IgD-negative memory B cell (primary cell): ENCODE measurements around the gene AKAP11. TPM values are rescaled to one million over a fixed set of nuclear protein-coding genes. Genes with fewer than 3 reads are reported as not detected.
A peak's percentile ranks its signal among the peaks of the same experiment; 100 is the strongest.

Source experiments
- H3K27ac Mint-ChIP-seq, 3 donors: one replicate each; pipeline ENCODE4 v1.8.0; 2020 to 2022; ENCODE audit warnings: mild to moderate bottlenecking in 3 of 3, mixed read lengths in 3 of 3, moderate library complexity in 1 of 3
- H3K27me3 Mint-ChIP-seq: one replicate; pipeline ENCODE4 v1.8.0; 2021; ENCODE audit warnings: mixed read lengths
- H3K36me3 Mint-ChIP-seq: one replicate; pipeline ENCODE4 v1.8.0; 2020; ENCODE audit warnings: mild to moderate bottlenecking, mixed read lengths
- H3K4me1 Mint-ChIP-seq, 3 donors: one replicate each; pipeline ENCODE4 v1.8.0; 2020 to 2022; ENCODE audit warnings: mixed read lengths in 3 of 3, mild to moderate bottlenecking in 1 of 3
- H3K4me3 Mint-ChIP-seq, 4 donors: one replicate each; pipeline ENCODE4 v1.8.0; 2020 to 2022; ENCODE audit warnings: mild to moderate bottlenecking in 4 of 4, mixed read lengths in 4 of 4, moderate library complexity in 3 of 4
- H3K9me3 Mint-ChIP-seq, 3 donors: one replicate each; pipeline ENCODE4 v1.8.0; 2020 to 2021; ENCODE audit warnings: mixed read lengths in 3 of 3, mild to moderate bottlenecking in 1 of 3
- polyA plus RNA-seq: library from polyadenylated mRNA; unstranded; fragments of 300-500 nt; fragmentation: Illumina TruSeq; gene quantifications from one replicate; pipeline ENCODE4 v1.2.3, GENCODE V29; 2021

Gene AKAP11
- polyA plus RNA-seq, 1 donor from 2014 or later: 6.1 TPM

GRCh38 chr13:42280537-42280936, 8.6 kb downstream of the AKAP11 start:
- peaks cover 36 to 44% (median 39%) of the 10 kb centered on the region in 3 donors for H3K4me1 Mint-ChIP-seq
- peaks cover 6% of the 10 kb centered on the region for H3K36me3 Mint-ChIP-seq
- H3K4me3 Mint-ChIP-seq: no peak overlapping the region
- no peaks in the 10 kb centered on the region for H3K9me3 Mint-ChIP-seq
- no peaks in the 10 kb centered on the region for H3K27me3 Mint-ChIP-seq
- H3K27ac Mint-ChIP-seq: no peak overlapping the region

DNA sequence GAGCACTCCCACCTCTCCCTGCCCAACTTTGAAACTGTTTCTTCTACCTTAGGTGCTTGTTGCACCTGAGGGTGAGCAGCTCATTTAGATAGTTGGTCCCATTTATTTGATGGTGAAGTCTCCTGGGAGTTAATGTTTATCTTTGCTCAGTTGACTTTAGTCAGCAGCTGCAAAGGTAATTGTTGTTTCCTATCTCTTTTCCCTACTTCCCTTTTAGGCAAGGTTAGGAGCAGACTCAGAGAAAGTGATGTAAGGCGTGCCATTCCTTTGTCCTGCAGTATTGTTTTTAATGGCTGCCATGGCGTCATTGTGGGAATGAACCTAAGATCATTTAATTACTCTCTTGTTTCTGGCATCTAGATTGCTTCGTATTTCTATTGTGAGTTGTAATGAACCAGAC, 11.6 kb downstream of the AKAP11 start:
- peaks cover 30 to 32% (median 31%) of the 10 kb centered on the region in 3 donors for H3K4me1 Mint-ChIP-seq

DNA sequence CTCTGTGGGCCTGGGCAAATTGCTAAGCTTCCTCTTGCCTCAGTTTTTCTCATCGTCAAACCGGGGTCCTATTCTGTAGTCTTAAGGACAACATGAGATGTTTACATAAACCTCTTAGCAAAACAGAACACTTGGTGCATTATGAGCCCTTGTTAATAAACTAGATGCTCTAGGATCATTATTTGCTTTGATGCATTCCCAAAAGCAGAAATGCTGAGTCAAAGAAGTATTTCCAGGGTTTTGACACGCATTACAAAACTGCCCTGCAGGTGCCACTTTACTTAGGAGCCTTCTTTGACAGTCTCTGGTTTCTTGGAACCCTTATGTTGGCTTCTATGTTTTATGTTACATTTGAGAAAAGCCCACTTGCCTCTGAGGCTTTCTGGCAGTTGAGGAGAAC, 12.1 kb downstream of the AKAP11 start:
- no peaks in the 10 kb centered on the region for H3K9me3 Mint-ChIP-seq
- peak overlapping the region in 1 of 3 donors; percentile 12 for H3K27ac Mint-ChIP-seq
- H3K4me1 Mint-ChIP-seq: peaks cover 30 to 33% (median 32%) of the 10 kb centered on the region in 3 donors
- peaks cover 6% of the 10 kb centered on the region for H3K36me3 Mint-ChIP-seq
- H3K27me3 Mint-ChIP-seq: no peaks in the 10 kb centered on the region
- peak overlapping the region in 1 of 4 donors; percentile 48 for H3K4me3 Mint-ChIP-seq

More for the DNA sequence above, 11.6 kb downstream of the AKAP11 start:
- H3K4me3 Mint-ChIP-seq: peak overlapping the region in 2 of 4 donors; percentile 48 to 77
- no peaks in the 10 kb centered on the region for H3K9me3 Mint-ChIP-seq
- H3K27ac Mint-ChIP-seq: peak overlapping the region in 2 of 3 donors; percentile 11 to 12
- H3K27me3 Mint-ChIP-seq: no peaks in the 10 kb centered on the region
- peaks cover 6% of the 10 kb centered on the region for H3K36me3 Mint-ChIP-seq

DNA sequence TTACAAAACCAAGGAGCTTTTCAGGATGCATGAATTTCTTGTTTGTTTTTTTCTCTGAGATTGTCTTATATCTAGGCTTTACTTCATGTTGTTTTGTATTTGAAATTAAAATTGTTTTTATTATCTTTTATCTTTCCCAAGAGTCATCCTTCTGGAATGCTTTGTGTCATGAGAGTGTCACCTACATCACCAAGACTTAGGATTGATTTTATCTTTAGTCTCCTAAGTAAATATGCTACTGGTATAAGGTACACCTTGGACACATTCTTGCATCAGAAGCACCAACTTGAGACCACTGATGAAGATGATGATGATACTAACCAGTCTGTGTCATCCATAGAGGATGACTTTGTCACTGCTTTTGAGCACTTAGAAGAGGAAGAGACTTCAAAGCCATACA, 26.4 kb downstream of the AKAP11 start:
- Mint-ChIP-seq H3K4me3 (no peak overlapping the region), H3K9me3 (peaks cover 0 to 2% (median 0%) of the 10 kb centered on the region in 3 donors), H3K4me1 (peaks cover 2 to 10% (median 5%) of the 10 kb centered on the region in 3 donors), H3K36me3 (peaks cover 27% of the 10 kb centered on the region), H3K27me3 (no peaks in the 10 kb centered on the region), H3K27ac (no peak overlapping the region)

DNA sequence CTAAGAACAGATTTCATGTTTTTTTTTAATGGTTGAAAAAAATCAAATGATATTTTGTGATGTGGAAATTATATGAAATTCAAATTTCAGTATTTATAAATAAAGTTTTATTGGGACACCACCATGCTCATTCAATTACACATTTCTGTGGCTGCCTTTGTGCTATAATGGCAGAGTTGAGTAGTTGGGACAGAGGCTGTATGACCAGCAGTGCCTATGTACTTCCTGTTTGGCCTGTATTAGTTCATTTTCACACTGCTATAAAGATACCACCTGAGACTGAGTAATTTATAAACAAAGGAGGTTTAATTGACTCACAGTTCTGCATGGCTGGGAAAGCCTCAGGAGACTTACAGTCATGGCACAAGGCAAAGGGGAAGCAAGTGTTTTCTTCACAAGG, 33.6 kb downstream of the AKAP11 start:
- Mint-ChIP-seq H3K4me3 (no peak overlapping the region), H3K9me3 (no peaks in the 10 kb centered on the region), H3K27me3 (no peaks in the 10 kb centered on the region), H3K36me3 (peaks cover 25% of the 10 kb centered on the region), H3K27ac (no peak overlapping the region), H3K4me1 (peaks cover 3 to 17% (median 6%) of the 10 kb centered on the region in 3 donors)

DNA sequence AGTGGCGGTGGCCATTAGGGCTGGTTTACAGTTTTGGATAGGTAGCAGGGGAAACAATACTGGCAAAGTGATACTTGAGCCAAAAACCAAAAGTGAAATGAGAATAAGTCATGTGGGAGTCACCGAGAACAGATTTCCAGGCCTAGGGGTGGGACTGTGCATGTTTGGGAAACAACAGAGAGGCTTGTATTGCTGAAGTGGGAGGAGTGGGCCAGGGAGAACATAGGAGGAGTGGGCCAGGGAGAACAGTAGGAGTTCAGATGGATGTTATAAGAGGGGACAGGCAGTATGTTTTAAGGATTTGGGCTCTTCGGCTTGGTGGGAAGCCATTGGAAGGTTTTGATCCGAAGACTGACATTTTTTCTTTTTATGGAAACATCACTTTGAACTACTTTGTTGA, 35.5 kb downstream of the AKAP11 start:
- H3K36me3 Mint-ChIP-seq: peaks cover 10% of the 10 kb centered on the region

GRCh38 chr13:42312817-42313431, 41.0 kb downstream of the AKAP11 start:
- no peaks in the 10 kb centered on the region for H3K9me3 Mint-ChIP-seq
- peak overlapping the region in 1 of 3 donors; percentile 31 for H3K27ac Mint-ChIP-seq
- H3K4me1 Mint-ChIP-seq: peaks cover 2 to 8% (median 8%) of the 10 kb centered on the region in 3 donors
- H3K27me3 Mint-ChIP-seq: no peaks in the 10 kb centered on the region
- no peak overlapping the region for H3K4me3 Mint-ChIP-seq
- peaks cover 12% of the 10 kb centered on the region for H3K36me3 Mint-ChIP-seq

More for the DNA sequence above, 35.5 kb downstream of the AKAP11 start:
- H3K4me1 Mint-ChIP-seq: peaks cover 7 to 22% (median 10%) of the 10 kb centered on the region in 3 donors
- H3K27ac Mint-ChIP-seq: peak overlapping the region in 1 of 3 donors; percentile 15
- H3K4me3 Mint-ChIP-seq: no peak overlapping the region
- no peaks in the 10 kb centered on the region for H3K27me3 Mint-ChIP-seq
- no peaks in the 10 kb centered on the region for H3K9me3 Mint-ChIP-seq

DNA sequence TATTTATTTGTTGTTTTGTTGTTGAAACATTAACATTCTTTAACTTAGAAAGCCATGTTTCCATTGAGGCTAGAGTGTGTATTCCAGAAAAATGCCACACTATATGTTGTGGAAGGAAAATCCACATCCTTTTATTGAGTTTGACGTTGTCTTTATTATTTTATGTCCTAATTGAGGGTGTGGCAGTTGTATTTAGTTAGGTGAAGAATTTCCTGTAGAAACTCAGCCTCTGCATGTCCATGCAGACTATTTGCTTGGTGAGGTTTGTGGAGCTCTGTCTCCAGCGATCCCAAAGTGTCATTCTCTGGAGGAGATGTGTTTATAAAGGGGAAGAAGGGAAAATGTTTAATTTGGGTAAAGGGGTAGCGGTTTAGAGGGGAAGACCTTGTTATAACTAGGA, 46.6 kb downstream of the AKAP11 start:
- Mint-ChIP-seq H3K9me3 (no peaks in the 10 kb centered on the region), H3K27ac (no peak overlapping the region), H3K27me3 (no peaks in the 10 kb centered on the region), H3K4me3 (no peak overlapping the region), H3K4me1 (peaks cover 1 to 3% (median 1%) of the 10 kb centered on the region in 3 donors), H3K36me3 (peaks cover 7% of the 10 kb centered on the region)

GRCh38 chr13:42320375-42320787, 48.4 kb downstream of the AKAP11 start:
- Mint-ChIP-seq H3K4me1 (peaks cover 1 to 7% (median 1%) of the 10 kb centered on the region in 3 donors), H3K27me3 (no peaks in the 10 kb centered on the region), H3K36me3 (peaks cover 1% of the 10 kb centered on the region), H3K27ac (no peak overlapping the region), H3K4me3 (no peak overlapping the region), H3K9me3 (no peaks in the 10 kb centered on the region)

- H3K36me3 Mint-ChIP-seq: peaks cover 1% of the 10 kb centered on the region
- H3K27ac Mint-ChIP-seq: no peak overlapping the region
- no peaks in the 10 kb centered on the region for H3K27me3 Mint-ChIP-seq
- no peak overlapping the region for H3K4me3 Mint-ChIP-seq
- no peaks in the 10 kb centered on the region for H3K9me3 Mint-ChIP-seq
- H3K4me1 Mint-ChIP-seq: peaks cover 3 to 16% (median 6%) of the 10 kb centered on the region in 3 donors
These were observed 50.9 kb downstream of the AKAP11 start for GRCh38 chr13:42322806-42323205.

DNA sequence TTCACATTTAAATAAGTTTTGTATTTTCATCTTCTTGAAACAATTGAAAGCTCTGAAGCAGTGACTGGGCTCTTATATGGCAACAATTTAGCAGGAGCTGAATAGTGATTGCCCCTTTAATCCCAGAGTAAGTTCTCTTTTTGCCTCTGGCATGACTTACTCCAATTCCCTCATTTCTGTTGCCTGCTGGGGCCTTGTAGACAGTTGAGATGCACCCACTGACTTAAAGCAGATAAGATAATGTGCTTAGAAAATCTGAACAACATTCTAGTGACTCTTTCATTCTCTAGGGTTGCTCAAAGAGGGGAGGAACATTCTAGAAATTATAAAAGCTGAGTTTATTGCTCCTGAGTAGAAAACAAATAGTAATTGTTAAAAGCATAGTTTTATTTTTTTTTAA, 52.8 kb downstream of the AKAP11 start:
- H3K4me3 Mint-ChIP-seq: no peak overlapping the region
- H3K36me3 Mint-ChIP-seq: peaks cover 1% of the 10 kb centered on the region
- H3K4me1 Mint-ChIP-seq: peaks cover 13 to 27% (median 16%) of the 10 kb centered on the region in 3 donors
- H3K9me3 Mint-ChIP-seq: no peaks in the 10 kb centered on the region
- H3K27me3 Mint-ChIP-seq: no peaks in the 10 kb centered on the region
- H3K27ac Mint-ChIP-seq: peak overlapping the region in 1 of 3 donors; percentile 14

- no peak overlapping the region for H3K27ac Mint-ChIP-seq
- peaks cover 15 to 29% (median 20%) of the 10 kb centered on the region in 3 donors for H3K4me1 Mint-ChIP-seq
- H3K4me3 Mint-ChIP-seq: no peak overlapping the region
- H3K9me3 Mint-ChIP-seq: no peaks in the 10 kb centered on the region
- H3K36me3 Mint-ChIP-seq: peaks cover 2% of the 10 kb centered on the region
- no peaks in the 10 kb centered on the region for H3K27me3 Mint-ChIP-seq
These were observed 55.8 kb downstream of the AKAP11 start for GRCh38 chr13:42327725-42328124.

DNA sequence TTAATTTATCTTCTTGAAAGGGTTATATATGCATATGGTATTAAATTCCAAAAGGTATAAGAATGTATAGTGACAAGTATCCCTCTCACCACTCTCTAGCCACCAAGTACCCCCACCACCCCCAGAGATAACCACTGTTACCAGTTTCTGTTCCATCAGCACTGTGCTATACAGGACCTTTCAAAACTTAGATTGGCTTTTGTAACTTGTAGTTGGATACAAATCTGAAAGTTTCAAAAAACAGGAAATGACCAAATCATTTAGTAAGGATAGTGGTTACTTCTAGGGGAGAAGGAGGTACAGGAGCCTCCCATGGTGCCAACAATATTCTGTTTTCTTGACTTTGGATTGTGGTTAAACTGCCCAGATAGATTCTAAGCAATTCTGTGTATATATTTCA, 56.7 kb downstream of the AKAP11 start:
- peaks cover 2% of the 10 kb centered on the region for H3K36me3 Mint-ChIP-seq
- peaks cover 15 to 28% (median 20%) of the 10 kb centered on the region in 3 donors for H3K4me1 Mint-ChIP-seq
- H3K4me3 Mint-ChIP-seq: peak overlapping the region in 1 of 4 donors; percentile 50
- H3K27me3 Mint-ChIP-seq: no peaks in the 10 kb centered on the region
- peak overlapping the region; percentile 26 to 36 (median 34) for H3K27ac Mint-ChIP-seq
- no peaks in the 10 kb centered on the region for H3K9me3 Mint-ChIP-seq

GRCh38 chr13:42329239-42329638, 57.3 kb downstream of the AKAP11 start:
- peaks cover 18 to 30% (median 24%) of the 10 kb centered on the region in 3 donors for H3K4me1 Mint-ChIP-seq
- H3K9me3 Mint-ChIP-seq: no peaks in the 10 kb centered on the region
- peak overlapping the region in 1 of 4 donors; percentile 50 for H3K4me3 Mint-ChIP-seq
- H3K27ac Mint-ChIP-seq: peak overlapping the region in 2 of 3 donors; percentile 8 to 47
- H3K36me3 Mint-ChIP-seq: peaks cover 2% of the 10 kb centered on the region
- no peaks in the 10 kb centered on the region for H3K27me3 Mint-ChIP-seq

DNA sequence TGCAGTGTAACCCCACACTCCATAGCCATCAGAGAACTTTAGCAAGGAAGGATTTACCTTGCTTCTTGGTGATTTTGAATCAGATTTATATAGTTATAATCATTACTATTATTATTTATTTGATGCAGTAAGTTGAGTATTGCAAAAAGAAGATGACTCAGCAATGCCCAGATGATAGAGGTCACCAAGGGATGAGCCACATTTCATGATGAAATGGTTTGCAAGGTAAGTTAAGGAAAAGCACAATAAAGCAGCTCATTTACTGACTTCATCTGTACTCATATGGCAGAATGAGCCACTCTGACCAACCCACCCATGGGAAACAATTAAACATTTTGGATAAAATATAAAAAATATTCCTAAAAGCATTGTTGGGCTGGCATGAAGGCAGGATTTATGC, 59.1 kb downstream of the AKAP11 start:
- Mint-ChIP-seq H3K27ac (no peak overlapping the region), H3K4me1 (peaks cover 23 to 28% (median 24%) of the 10 kb centered on the region in 3 donors), H3K4me3 (no peak overlapping the region), H3K27me3 (no peaks in the 10 kb centered on the region), H3K9me3 (no peaks in the 10 kb centered on the region), H3K36me3 (peaks cover 2% of the 10 kb centered on the region)
